NCI-H128 (cell line): ENCODE results near the gene SDSL.

Experiments used
- DNase-seq: peaks from one replicate; lab custom pipeline; 2025; ENCODE audit not compliant: unreplicated experiment; lab: John Stamatoyannopoulos, UW

The SDSL gene

DNA sequence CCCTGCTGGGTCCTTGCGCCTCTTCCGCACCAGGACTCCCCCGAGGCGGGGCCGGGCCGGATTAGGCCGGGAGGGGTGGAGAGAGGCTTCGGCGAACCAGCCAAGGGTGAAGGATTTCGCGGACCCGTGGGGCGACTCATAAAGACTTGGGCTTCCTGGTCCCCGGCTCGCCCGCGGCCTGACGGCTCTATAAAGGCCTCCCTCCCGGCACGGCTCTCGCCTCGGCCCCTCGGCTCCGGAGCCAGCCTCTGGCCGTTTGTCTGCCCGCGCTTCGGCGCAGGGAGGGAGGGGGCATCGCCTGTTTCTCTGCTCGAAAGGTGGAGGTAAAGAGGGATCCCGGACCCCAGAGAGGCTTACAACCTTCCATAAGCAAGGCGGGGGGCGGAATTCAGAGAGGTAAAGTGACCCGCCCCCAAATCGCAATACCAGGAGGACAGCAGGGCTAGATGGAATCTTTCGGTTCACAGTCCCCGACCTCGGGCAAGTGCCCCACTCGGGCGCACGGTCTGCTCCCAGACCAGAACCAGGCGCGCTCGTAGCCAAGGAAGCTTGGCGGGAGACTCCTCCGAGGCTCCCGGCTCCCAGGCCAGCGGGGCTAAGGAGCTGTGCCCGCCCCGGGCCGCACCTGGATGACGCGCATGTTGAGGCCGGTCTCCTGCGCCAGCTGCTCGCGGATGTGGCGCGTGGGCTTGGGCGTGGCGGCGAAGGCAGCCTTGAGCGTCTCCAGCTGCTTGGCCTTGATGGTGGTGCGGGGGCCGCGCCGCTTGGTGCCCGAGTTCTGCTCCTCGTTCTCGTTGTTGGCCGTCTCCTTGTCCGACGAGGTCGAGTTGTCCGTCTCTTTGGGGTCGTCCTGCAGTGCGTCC lies 45.6 kb downstream of the SDSL start:
- no peak for DNase-seq

DNA sequence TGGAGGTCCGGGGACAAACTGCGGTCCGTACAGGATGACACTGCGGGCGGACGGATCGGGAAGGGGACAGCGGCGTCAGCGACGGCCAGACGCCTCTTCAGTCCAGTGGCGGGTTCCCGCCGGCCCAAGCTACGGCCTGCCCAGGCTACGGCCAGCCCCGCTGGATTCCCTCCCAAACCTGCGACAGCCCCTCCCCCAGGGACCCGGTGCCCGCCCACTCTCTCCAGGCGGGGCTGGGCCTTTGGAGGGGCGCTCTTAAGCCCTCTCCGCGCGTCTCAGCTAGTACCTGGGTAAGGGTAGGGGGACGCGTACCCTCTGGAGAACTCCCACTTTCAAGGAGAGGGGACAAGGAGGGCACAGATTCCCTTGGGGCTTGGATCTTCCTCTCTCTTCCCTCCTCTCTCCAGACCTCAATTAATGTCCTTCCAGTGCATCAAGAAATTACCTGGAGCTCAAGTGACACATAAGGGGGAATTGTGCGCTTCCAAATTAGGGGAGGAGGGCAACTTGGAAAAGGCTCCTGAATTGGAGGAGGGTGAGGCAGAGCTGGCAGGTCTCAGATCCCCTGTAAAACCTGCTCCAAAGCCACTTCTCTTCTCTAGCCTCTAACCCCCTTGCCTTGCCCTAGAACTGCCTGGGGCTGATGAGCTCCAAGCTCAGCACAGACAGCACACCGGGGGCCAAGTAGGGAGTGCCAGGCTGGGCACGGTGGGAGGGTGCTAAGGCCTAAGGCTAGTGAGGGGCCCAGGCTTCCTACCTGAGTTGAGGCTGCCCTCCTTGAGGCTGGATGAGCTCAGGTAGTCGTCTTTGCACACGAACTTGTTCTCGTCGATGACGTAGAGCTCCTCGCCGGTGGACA lies 46.4 kb downstream of the SDSL start:
- no peak for DNase-seq

DNA sequence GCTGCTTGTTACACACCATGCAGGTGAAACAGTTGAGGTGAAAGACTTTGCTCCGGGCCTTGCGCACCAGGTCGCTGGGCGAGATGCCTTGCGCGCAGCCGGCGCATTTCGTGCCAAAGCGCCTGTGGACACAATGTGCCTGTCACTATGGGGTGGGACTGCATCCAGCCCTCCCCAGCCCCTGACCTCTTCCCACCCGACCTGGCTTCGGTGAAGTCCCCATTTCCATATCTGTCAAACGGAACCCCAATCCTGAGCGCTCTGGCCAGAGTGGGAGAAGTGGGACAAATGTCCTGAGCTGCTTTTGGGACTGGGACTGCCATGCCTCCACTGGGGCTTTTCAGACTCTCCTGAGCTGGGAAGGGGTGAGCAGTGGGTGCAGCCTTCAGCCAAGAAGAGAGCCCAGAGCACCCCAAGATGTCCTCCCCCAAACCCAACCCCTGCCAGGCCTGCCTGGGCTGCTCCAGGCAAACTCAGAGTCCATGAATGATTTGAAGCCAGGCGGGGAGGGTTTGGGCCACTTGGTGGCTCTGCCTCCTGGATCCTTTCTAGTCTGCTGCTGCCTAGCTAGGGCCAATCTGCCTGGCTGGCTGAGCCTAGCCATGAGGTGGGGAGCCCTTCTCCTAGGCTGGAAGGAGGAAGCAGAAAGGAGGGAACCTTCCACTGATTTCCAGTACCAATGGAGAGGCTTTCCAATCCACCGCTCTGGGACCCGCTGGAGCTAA lies 47.2 kb downstream of the SDSL start:
- DNase-seq, result no peak

DNA sequence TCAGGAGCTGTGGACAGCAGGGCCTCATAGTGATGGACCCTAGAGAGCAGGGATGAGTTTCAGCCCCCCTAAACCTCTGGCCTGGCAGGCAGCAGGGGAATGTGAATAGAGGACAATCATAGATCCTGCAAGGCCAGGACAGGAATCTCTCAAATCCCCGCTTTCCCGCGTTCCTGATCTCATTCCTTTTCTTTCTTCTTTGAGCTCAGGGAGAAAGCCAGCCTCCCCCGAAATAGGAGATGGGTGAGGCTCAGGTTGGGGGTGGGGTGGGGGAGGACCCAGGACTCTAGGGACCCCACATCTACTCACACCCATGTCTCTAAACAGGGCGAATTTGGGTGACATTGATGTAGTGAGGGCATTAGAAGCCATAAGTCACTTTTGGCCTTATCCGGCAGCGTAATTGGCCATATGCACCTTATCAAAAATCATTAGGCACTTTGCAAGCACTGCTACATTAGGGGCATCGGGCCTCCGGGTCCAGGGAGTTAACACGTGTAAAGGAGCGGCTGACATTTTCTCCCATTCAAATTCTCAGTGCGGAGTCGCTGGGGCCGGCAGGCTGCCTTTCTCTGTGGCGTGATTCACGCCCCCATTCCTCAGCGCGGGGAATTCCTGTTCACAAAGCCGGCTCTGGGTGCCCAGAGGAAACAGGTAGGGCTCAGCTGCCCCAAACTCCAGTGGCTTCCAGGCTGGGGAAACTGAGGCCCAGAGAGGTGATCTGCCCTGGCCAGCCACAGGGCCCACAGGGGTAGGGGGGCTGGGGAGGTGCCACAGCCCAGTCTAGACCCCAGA lies 48.0 kb downstream of the SDSL start:
- no peak for DNase-seq

DNA sequence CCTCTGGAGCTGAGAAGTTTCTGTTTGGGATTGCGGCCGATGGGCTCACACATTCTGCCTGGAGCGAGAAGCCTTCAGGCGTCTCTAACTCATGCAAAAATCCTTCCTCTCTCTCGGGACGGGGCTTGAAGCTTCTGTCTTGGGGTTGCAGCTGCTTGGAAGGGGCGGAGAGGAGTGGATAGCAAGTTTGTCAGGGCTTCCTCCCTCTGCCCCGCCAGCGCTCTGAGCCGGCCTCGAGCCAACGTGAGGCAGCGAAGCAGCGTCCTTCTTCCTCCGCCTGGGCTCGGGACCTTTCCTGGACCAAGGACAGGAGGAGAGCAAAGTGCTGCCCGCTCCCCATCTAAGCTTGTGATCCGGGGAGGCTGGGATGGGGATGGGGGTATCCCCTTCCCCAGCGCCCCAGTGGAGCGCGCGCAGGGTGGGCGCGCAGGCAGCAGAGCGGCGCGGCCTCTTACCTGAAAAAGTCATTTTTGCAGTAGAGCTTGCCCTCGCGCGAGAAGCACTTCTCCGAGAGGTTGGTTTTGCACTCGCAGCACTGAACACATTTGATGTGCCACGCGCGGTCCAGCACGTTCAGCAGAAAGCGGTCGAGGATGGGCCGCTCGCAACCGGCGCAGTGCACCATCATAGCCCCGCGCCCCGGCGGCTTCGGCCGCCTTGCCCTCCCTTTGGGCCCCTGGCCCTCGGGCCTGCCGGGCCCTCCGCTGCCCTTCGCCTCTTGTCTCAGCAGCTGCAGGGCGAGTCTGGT lies 48.9 kb downstream of the SDSL start:
- no peak for DNase-seq

DNA sequence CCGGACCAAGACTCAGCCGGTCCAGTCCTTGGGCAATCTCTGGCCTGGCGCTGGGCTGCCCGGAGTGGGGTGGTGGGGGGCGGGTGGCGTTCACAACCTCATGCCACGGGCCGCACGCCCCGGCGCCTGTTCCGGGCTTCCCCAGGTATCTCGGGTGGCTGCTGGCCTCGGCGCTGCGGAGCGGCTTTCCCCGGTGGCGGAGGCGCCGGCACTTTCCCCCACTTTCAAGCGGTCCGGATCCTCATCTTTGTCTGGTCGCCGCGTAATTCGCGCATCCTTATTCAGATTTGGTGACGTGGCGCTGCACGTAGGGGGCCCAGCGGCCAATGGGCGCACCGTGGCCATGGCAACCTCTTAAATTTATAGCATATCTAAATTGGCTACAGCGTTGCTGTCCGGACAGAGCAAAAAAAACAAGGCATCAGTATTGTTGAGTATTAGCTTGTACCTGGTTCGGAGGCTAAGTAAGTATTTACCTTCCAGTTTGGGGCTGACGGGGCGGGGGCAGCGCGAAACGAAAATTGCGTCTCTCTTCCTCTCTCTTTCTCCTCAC lies 49.5 kb downstream of the SDSL start, which contains the start of gene LHX5:
Gene LHX5, minus strand, starts transcription at position 253 of the 553 bp plus-strand sequence. CDS start 373 bp downstream, outside the sequence.
- DNase-seq, result no peak

DNA sequence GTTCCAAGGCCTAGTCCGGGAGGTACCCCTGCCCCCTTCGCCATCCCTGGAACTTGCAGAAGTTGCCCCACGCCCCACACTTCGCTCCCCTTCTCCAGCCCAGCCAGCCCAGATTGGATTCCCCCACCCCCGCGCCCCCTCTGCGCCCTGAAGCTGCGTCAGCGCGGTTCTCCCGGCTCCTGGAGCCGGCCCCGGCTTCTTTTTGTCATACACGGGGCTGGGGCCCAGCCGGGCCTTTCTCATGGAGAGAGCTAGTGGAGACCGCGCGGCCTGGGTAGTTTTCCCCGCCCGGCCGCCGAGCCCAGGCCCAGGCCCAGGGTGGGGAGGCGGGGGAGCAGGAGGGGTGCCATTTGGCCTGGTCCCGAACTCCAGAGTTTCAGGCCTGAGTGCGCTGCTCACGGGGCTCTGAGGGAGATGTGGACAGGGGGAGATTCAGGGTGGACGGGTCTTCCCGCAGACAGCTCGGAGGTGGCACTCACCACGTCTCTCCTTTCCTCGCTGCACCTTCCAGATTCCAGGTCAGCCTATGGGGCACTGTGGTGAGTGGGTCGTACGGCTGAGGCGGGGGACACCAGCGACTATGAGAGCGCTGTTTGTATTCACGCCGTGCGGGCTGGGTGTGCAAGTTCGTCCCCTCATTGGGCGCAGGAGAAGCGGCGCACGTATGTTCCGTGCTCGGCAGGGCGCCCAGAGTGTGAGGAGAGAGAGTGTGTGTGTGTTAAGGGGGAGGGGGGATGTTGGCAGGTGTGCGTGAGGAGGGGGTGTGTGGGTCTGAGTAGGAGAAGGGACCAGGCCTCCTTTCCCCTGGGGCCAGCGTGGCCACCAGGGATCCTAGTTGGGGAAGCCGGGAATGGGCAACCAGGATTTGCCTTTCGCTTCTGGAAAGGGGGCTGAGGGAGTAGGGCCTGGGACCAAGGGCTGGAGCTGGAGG lies 50.3 kb downstream of the SDSL start:
- DNase-seq, result no peak

DNA sequence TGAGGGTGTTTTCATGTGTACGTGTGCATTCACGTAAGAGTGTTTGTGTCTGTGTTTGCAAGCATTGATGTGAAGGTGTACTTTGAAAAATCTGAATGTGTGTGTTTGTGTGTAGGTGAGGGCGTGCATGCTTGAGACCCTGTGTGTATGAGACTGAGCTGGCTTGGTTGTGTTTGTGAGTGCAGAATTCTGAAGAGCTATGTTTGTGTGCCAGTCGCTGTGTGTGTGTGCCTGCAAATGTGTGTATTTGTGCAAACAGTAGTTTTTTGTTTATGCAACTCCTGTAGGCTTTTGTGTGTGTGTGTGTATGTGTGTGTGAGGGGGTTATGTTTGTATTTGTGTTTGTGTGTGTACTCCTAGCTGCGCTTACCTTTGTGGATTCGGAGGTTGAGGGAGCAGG lies 51.2 kb downstream of the SDSL start:
- no peak for DNase-seq

DNA sequence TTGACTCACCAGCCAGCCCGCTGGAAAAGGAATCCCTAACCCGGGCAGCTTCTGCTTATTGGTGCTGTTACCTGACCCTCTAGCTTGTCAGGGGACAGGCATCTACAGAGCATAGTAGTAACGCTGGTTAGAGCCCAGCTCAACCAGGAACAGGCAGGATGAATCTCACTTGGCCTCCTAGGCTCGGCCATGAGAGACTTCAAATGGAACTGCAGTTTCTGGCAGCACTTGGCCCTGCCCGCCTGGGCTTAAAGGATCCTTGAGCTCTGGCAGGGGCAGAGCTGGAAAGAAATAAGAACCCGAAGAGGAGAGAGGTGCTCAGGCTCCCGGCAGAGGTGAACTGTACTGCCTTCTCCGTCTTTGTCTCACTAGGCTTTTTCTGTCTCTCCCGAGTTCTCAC lies 51.8 kb downstream of the SDSL start:
- DNase-seq, result no peak

DNA sequence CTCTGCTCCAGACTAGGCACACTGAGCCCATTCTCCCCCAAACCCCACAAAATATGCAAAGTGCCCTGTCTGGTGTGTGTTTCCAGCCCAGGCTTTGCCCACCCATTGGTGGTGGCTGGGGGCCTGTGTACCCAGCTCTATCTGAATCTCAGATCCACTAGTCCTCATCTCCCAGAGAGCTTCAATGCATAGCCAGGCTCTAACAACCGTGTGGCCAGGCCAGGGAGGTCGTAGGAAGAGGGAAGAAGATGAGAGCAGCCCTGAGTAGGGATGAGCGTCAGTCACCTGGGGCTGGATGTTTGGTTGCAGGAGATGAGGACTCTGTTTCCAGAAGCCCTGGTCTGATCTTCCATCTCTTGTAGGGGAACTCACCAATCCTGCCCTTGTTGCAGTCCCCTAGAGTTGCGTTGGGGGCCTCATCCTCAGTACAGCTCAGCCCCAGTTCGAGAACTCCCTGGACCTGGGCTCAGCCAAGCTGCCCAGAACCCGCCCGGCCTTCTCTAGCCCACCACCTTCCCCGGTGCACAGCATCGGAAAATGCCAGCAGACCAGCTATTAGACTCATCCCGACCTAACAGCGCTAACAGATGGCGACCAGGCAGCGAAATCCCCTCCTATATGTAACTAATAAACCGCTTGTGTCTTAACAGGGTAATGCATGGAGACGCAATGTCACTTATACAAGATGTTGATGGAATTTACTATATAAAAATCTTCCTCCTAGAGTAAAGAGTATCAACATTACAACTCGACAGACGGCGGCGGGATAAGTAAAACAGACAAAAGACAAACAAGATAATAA lies 52.7 kb downstream of the SDSL start:
- no peak for DNase-seq

DNA sequence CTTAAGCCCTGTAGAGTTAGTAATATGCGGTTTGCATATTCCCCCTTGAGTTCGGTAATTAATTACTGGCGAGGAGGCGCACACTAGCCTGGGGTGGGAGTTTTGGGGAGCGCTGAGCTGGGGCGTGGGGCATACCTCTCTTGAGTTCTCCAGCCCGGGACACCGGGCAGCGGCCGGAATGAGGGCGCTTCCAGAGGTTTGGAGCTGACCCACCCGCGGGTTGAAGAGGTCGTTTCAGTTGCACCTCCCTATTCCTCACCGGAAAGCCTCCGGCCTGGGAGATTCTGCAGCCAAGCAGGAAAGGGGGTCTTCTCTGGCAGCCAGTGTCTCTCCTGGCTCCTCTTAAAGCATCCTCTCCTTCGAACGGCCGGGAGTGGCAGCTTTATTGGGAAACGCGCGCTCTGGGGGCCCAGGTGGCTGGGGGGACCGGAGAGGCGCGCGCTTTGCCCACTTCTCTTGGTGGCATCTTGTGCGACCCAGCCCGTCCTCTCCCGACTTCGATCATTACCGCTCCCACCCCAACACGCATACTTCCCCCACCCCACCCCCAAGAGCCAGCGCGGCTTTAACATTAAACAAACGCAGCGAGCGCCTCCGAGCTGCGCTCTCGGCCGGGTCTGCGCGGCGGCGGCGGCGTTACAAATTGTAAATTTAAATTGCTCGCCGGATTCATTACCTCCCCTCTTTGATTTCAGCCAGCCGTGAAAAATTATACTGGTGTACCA lies 53.4 kb downstream of the SDSL start:
- DNase-seq, result no peak

DNA sequence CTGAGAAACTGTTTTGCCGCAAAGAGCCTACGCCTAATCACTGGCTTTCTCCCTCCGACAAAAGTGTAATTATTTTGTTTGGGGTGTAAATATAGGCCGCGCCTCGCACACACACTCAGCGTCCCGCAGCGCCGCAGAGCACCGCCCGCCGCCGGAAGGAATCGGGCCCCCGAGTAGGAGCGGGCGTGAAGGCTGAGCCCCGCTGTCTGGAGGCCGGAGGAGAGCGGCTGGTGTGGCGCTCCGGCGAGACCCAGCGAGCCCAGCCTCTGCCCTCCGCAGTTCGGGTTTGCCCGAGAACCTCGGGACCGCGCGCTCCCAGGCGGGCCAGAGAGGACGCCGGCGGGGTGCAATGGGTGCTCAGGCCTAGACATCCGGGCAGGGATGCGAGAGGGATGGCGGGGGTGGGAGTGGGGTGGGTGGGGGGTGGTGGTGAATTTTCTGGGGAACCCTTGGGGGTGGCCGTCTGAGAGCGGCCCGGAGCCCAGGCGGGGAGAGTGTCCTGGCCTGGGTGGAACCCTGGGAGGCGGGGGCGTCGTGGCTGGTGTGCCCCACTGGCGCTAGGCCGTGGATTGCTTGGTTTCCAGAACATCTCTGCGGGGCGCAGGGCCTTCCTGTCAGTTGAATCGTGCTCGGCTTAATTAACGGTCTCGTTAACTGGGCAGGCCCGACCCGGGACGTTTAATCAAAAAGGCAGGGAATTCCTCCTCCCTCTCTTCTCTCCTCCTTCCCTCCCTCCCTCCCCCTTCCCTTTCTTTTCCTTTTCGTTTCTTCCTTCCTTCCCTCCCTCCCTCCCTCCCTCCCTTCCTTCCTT lies 54.2 kb downstream of the SDSL start:
- no peak for DNase-seq

DNA sequence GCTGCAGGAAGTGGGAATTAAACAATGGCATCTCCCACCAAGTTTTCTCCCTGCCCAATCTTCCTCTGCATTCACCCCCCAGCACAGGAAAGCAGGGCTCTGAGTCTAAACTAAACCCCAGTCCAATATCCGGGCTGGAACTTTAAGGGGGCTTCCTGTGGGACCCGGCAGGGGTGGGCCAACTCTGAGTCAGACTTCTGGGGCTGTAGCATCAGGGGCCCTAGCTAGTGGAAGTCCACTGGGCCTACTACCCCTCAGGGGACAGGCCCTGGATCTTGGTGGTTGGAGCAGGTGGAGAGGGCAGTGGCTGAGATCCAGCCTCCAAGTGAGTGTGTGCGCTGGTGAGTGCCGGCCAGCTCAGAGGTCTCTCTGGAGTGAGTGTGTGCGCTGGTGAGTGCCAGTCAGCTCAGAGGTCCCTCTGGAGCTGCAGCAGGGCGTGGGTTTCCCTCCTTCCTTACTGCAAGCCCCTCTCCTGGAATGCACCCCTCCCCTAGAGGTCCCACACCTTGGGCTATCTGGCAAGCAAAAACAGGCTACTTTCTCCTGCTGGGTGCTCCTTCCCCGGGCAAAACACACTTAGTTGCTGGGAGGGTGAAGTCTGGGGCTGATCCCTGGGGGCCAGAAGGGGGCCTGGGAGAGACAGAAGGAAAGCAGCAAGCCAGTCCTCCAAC lies 55.1 kb downstream of the SDSL start:
- DNase-seq, result no peak

DNA sequence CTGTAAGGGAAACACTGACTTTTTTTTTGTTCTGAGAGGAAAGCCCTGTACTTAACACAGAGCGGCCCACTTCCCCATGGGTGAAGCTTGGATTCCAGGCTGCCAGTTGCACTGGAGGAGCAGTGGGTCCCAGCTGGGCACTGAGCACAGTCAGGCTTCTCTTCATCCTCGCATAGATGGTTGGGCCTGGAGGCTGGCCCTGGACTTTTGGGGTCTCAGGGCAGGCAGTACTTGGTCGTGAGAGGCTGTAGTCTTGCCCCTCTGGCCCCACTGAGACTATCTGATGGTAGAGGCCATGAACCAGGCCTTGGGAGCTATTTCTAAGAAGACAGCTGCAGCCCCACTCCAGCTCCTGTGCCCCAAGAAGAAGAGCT lies 55.6 kb downstream of the SDSL start:
- no peak for DNase-seq

DNA sequence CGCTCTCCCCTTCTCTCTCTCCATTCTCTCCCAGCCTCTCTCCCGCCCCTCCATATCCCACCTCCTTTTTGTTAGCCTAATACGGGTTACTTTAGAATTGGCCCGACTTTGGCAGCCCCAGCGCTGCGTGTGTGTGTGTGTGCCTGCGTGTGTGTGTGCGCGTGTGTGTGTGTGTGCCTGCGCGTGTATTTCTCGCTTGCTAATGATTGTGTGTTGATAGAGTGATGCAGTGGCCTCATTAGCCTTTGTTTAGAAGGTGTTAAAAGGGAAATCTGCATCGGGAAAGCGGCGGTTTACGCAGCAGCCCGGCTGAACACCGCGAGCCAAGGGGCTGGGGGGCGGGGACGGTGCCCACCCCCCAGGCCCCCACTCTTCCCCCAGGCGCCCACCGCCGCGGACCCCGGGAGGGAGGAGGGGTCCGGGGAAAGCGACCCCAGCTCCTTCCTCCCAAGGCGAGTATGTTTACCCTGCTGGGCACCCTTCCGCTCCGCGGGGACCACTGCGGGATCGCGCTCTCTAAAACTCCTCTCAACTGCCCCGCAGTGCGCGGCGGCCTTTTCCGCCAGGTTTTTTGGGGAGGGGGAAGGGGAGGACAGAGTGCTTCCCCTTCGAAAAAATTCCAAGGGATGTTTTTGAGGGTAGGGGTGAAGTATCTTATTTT lies 56.3 kb downstream of the SDSL start:
- no peak for DNase-seq
